Esophagus muscularis mucosa (tissue), 3 donors: Measurements from ENCODE around the gene KIF21B.

Experiments
- POLR2A ChIP-seq: fragments of 450-650 bp; IDR thresholded peaks from one replicate; pipeline ENCODE4 v1.6.1; 2017; ENCODE audit warnings: antibody characterized with exemption, moderate library complexity, mild to moderate bottlenecking, low read depth
- POLR2AphosphoS5 ChIP-seq, 2 donors: sonication (generic); formaldehyde crosslinking; IDR thresholded peaks; one replicate each; pipeline ENCODE4 v1.6.1; 2017; ENCODE audit warnings: antibody characterized with exemption in 2 of 2
- TF ChIP-seq, protein P1 (sequence below), 3 experiments: fragments of 200-600 bp in 2 of 3; fragments of 450-650 bp in 1 of 3; sonication (generic) in 2 of 3; IDR thresholded peaks; one replicate each; pipeline ENCODE4 v1.5.1; 2017 to 2019; ENCODE audit warnings: antibody characterized with exemption in 3 of 3, mild to moderate bottlenecking in 2 of 3, moderate library complexity in 1 of 3

DNA sequence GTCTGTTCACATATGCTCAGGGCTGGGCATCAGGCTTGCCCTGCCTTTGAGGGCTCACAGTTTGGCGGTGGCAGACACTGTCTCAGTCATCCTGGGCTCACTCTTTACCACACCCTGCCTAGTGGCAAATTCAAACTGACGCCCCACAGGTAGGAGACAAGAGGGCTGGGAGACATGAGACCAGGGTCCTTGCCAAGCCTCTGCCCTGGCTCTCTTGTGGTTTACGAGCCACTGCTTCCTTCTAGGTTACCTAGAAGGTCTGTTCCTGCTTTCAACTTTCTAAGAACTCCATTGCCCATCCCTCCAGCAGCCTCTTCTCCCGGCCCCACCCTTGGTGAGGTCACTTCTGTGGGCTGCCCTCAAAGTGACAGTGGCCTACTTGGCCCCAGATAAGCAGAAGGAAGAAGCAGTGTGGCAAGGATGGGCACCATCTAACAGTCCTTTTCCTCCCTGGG, 10.5 kb downstream of the KIF21B start:
- TF ChIP-seq, protein P1, sequence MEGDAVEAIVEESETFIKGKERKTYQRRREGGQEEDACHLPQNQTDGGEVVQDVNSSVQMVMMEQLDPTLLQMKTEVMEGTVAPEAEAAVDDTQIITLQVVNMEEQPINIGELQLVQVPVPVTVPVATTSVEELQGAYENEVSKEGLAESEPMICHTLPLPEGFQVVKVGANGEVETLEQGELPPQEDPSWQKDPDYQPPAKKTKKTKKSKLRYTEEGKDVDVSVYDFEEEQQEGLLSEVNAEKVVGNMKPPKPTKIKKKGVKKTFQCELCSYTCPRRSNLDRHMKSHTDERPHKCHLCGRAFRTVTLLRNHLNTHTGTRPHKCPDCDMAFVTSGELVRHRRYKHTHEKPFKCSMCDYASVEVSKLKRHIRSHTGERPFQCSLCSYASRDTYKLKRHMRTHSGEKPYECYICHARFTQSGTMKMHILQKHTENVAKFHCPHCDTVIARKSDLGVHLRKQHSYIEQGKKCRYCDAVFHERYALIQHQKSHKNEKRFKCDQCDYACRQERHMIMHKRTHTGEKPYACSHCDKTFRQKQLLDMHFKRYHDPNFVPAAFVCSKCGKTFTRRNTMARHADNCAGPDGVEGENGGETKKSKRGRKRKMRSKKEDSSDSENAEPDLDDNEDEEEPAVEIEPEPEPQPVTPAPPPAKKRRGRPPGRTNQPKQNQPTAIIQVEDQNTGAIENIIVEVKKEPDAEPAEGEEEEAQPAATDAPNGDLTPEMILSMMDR (IDR thresholded peaks at IDR 0.05) = no peak
- TF ChIP-seq POLR2AphosphoS5 (IDR thresholded peaks at IDR 0.05) = no peak
- TF ChIP-seq POLR2A = no peak
